HEK293T (cell line): Measurements from ENCODE around the gene GPR155.
"Not testable (repeated sequence)": the region's sequence is repeated elsewhere in the genome, so short reads cannot be mapped to it uniquely, and the experiment has no call there.

Experiments
- CTCF ChIA-PET: fragments of 350-600 bp; formaldehyde crosslinking; extraction: SDS; loops from one replicate; lab custom pipeline; 2021; ENCODE audit warnings: antibody characterized with exemption, inconsistent platforms; lab: Yijun Ruan, JAX
- POLR2A ChIA-PET: fragments of 350-600 bp; formaldehyde crosslinking; extraction: SDS; loops from one replicate; lab custom pipeline; 2020; ENCODE audit warnings: antibody characterized with exemption, inconsistent platforms; lab: Yijun Ruan, JAX
- DNase-seq: peaks from one replicate; pipeline ENCODE4 v3.0.0; 2012; ENCODE audit warnings: mixed read lengths; ENCODE audit errors: extremely low spot score
- ARNT ChIP-seq: fragments of 450-650 bp; IDR thresholded peaks from 2 replicates; pipeline ENCODE4 v1.6.1; 2017; ENCODE audit warnings: mild to moderate bottlenecking
- BHLHE40 ChIP-seq: fragments of 450-650 bp; IDR thresholded peaks from 2 replicates; pipeline ENCODE4 v1.6.1; 2016; ENCODE audit warnings: mild to moderate bottlenecking, moderate library complexity, borderline replicate concordance
- CTBP1 ChIP-seq: fragments of 450-650 bp; IDR thresholded peaks from 2 replicates; pipeline ENCODE4 v1.6.1; 2016; ENCODE audit warnings: borderline replicate concordance
- ELF4 ChIP-seq: fragments of 450-650 bp; IDR thresholded peaks from 2 replicates; pipeline ENCODE4 v1.6.1; 2017; ENCODE audit warnings: antibody characterized with exemption
- FOXA1 ChIP-seq: fragments of 450-650 bp; IDR thresholded peaks from 2 replicates; pipeline ENCODE4 v1.6.1; 2016; ENCODE audit warnings: mild to moderate bottlenecking
- FOXK2 ChIP-seq: fragments of 450-650 bp; IDR thresholded peaks from 2 replicates; pipeline ENCODE4 v1.6.1; 2016; ENCODE audit warnings: mild to moderate bottlenecking
- FOXM1 ChIP-seq: fragments of 450-650 bp; IDR thresholded peaks from 2 replicates; pipeline ENCODE4 v1.6.1; 2017; ENCODE audit warnings: mild to moderate bottlenecking, borderline replicate concordance
- HDGF ChIP-seq: fragments of 450-650 bp; IDR thresholded peaks from 2 replicates; pipeline ENCODE4 v1.6.1; 2017; ENCODE audit warnings: antibody characterized with exemption, borderline replicate concordance
- L3MBTL2 ChIP-seq: fragments of 450-650 bp; conservative IDR thresholded peaks from 2 replicates; pipeline ENCODE4 v1.6.1; 2016; ENCODE audit warnings: mild to moderate bottlenecking
- LEF1 ChIP-seq: fragments of 450-650 bp; IDR thresholded peaks from 2 replicates; pipeline ENCODE4 v1.6.1; 2017; ENCODE audit warnings: mild to moderate bottlenecking, borderline replicate concordance
- NFRKB ChIP-seq: fragments of 450-650 bp; IDR thresholded peaks from 2 replicates; pipeline ENCODE4 v1.6.1; 2016; ENCODE audit warnings: mild to moderate bottlenecking, moderate library complexity
- SP1 ChIP-seq: fragments of 450-650 bp; IDR thresholded peaks from 2 replicates; pipeline ENCODE4 v1.6.1; 2017
- SUZ12 ChIP-seq: fragments of 450-650 bp; IDR thresholded peaks from 2 replicates; pipeline ENCODE4 v1.6.1; 2016; ENCODE audit warnings: mild to moderate bottlenecking
- TARDBP ChIP-seq: fragments of 450-650 bp; IDR thresholded peaks from 2 replicates; pipeline ENCODE4 v1.6.1; 2016
- ZNF384 ChIP-seq: fragments of 450-650 bp; IDR thresholded peaks from 2 replicates; pipeline ENCODE4 v1.6.1; 2016
- TF ChIP-seq, protein P1 (sequence below): fragments of 450-650 bp; IDR thresholded peaks from 2 replicates; pipeline ENCODE4 v1.6.1; 2016

The GPR155 gene

DNA sequence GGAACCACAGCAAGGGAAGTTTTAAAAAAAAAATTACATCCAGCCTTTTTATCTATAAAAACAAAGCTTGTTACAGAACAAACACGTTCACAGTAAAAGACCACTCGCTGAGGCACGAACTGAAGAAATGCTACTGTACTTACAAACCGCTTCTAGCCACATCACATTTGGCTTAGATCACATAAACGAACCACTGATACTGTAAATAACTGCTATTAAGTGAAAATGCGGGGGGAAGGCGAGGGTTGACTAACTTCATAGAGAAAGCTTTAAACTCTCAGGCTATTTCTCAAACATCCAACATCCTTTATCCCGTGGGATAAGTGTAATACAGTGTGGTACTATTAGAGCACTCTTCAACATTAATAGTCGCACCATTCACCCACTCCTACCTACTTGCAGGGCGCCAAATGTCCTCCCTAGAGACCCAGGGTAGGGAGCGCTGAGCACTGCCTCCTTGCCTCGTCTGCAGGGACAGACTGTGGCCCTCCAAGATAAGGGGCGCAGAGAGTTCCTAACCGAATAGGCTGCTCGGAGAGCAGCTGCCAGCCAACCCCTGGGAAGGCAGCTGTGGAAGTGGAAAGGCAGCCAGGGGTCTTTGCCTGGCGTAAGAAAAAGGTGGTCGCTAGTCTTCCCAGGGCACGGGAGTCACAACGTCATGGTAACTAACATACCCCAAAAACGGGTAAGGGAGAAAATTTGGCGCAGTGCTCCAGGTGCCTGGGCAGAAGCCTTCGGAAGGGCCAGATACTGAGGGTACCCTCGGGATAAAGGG is 854 bp downstream of the GPR155 start:
- TF ChIP-seq HDGF (no peak), FOXK2 (no peak), SUZ12 (no peak), LEF1 (no peak), ARNT (no peak), TARDBP (no peak), NFRKB (no peak), FOXM1 (no peak), ZNF384 (no peak; the same call in 1 of the 2 replicates), BHLHE40 (no peak), CTBP1 (no peak), L3MBTL2 (no peak), ELF4 (no peak), SP1 (no peak), FOXA1 (no peak)
- TF ChIP-seq, protein P1, sequence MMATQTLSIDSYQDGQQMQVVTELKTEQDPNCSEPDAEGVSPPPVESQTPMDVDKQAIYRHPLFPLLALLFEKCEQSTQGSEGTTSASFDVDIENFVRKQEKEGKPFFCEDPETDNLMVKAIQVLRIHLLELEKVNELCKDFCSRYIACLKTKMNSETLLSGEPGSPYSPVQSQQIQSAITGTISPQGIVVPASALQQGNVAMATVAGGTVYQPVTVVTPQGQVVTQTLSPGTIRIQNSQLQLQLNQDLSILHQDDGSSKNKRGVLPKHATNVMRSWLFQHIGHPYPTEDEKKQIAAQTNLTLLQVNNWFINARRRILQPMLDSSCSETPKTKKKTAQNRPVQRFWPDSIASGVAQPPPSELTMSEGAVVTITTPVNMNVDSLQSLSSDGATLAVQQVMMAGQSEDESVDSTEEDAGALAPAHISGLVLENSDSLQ = no peak
- CTCF ChIA-PET = interaction anchor here (0.5 to 0.8 kb wide), 3 partner anchors 10 to 150 kb away, joined by 3 to 5 read pairs (median 3); no protein-coding TSS in a partner anchor
- DNase-seq = peak; percentile 27
- POLR2A ChIA-PET = interaction anchor here (1.5 kb wide), 1 partner anchor 10 kb away, joined by 4 read pairs; no protein-coding TSS in a partner anchor

DNA sequence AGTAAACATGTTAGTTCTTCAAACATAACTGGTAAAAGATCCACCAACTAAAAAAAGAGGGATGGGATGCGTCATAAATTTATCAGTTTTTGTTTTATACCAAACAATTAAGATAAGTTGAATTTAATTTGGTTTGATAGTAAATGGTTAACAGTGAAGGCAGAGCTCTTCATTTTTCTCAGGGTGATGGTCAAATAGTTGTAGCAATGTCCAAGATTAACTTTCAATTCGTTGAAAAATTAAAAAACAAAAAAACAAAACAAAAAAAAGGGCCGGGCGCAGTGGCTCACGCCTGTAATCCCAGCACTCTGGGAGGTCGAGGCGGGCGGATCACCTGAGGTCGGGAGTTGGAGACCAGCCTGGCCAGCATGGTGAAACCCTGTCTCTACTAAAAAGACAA is 1.8 kb downstream of the GPR155 start:
- POLR2A ChIA-PET = not testable (repeated sequence)

DNA sequence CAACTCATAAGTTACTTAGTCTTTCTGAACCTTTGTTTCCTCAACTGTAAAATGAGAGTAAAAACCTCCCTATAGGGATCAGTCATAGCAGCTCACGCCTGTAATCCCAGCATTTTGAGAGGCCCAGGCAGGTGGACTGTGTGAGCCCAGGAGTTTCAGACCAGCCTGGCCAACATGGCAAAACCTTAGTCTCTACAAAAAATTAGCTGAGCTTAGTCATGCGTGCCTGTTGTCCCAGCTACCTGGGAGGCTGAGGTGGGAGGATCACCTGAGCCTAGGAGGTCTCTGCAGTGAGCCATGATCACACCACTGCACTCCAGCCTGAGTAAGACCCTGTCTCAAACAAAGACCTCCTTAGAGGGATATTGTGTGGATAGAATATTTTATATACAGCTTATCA is 2.3 kb downstream of the GPR155 start:
- CTCF ChIA-PET = interaction anchor here (0.7 kb wide), 1 partner anchor 203 kb away, joined by 3 read pairs; no protein-coding TSS in a partner anchor
- POLR2A ChIA-PET = no interaction called here
- DNase-seq = no peak
- TF ChIP-seq BHLHE40 (no peak), TARDBP (no peak), FOXK2 (no peak), ELF4 (no peak), FOXA1 (no peak), LEF1 (no peak), ARNT (no peak), SUZ12 (no peak), SP1 (no peak), HDGF (no peak), L3MBTL2 (no peak), ZNF384 (no peak), NFRKB (no peak), CTBP1 (no peak)
- TF ChIP-seq, protein P1 = no peak

More for the DNA sequence above, 1.8 kb downstream of the GPR155 start:
- DNase-seq = not testable (repeated sequence)
- CTCF ChIA-PET = interaction anchor here (0.7 kb wide), 1 partner anchor 202 kb away, joined by 3 read pairs; no protein-coding TSS in a partner anchor

DNA sequence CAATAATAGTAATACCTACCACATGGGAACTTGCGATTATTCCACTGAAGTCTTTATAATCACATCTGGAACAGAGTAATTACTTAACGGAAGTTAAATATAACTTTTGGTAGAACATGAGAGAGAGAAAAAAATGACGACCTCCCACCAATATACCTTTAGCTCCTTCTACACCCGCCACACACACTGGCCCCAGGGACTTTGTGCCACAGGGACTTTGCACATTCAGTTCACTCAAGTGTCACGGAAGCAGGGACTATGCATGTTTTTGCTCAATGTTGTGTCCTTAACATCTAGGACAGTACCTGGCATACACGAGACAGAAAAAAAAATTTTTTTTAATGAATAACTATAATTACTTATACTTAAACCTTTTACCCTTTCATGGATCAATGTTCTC is 4.0 kb downstream of the GPR155 start:
- ChIA-PET POLR2A (no interaction called here), CTCF (no interaction called here)
- no peak for TF ChIP-seq HDGF
- no peak for TF ChIP-seq ARNT
- TF ChIP-seq BHLHE40 = no peak
- TF ChIP-seq NFRKB = no peak
- TF ChIP-seq FOXM1 = no peak
- TF ChIP-seq TARDBP = no peak
- no peak for TF ChIP-seq FOXK2
- TF ChIP-seq ELF4 = no peak
- no peak for DNase-seq

DNA sequence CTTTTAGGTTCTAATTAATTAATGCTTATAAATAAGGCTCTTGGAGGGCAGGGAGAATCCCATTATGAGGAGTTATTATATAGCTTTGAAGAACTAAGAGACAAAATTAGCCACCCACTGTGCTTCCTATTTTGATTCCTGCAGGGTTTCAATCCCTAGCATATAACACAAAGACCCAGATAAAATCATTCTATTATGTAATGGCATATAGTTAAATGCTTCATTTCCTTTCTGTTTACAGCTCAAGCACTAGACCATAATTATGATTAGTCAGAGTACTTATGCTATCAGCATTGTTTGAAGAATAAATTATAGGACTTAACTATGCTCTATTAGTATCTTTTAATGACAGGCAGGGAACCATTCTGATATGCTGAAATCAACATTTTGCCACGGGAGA is 9.1 kb downstream of the GPR155 start:
- DNase-seq = no peak
- POLR2A ChIA-PET = no interaction called here
- CTCF ChIA-PET = no interaction called here
- TF ChIP-seq L3MBTL2 (no peak), SUZ12 (no peak), FOXA1 (no peak)

DNA sequence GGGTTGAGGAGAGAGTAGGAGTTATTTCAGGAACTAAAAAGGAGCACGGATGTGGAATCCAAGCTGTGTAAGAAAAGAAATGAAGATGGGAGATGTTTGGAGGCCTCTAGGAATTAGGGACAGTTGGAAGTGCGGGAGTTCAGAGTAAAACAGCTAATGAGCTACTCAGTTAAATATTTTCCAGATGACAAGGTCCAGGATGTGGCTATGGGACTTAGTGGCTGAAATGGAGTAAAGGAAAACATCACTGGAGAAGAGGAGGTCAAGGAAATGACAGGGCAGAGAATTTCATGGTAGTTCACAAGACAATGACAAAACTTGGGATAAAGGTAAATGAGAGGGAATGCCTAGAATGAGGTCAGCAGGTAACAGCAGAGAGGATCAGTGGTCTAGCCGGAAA is 13.0 kb downstream of the GPR155 start:
- ChIA-PET CTCF (no interaction called here), POLR2A (no interaction called here)
- TF ChIP-seq FOXA1 = no peak
- no peak for TF ChIP-seq CTBP1
- no peak for DNase-seq

DNA sequence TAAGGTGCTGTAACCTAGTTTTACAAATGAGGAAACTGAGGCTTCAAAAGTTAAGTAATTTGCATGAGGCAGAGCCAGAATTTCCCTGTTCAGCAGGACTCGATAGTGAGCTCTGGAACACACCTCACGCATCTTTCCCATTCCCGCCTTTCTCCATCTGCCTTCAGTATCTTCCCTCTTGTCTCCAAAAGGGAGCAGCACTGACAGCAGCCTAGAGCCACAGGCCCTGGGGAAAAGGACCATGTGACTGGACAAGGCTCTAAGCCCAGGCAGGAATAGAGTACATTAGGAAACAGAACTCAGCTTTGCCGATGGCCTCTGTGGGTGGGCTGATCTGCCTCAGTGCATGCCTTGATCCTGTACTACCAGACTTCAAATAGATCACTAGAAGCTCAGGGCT is 21.5 kb downstream of the GPR155 start:
- POLR2A ChIA-PET = no interaction called here
- DNase-seq = peak; percentile 12
- TF ChIP-seq HDGF = no peak
- TF ChIP-seq ARNT = no peak
- peak; percentile 79 for TF ChIP-seq L3MBTL2
- no peak for TF ChIP-seq CTBP1
- no peak for TF ChIP-seq NFRKB
- TF ChIP-seq FOXM1 = no peak
- CTCF ChIA-PET = no interaction called here

DNA sequence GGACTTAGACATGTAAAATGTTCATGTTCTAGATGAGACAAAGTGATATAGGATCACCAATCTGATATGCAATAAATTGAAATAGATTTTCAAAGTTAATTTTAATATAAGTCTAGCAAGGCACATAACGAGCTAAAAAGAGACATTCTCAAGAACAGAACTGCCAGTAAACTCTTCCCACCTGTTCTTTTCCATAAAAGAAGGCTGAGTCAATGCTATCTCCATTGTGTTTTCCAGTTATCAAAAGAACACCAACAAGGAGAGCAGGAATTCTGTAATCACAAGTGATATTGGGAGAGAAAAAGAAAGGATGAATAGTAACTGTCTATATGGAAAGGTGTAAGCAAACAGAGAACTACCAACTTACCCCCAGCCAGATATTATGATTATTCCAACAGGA is 25.6 kb downstream of the GPR155 start:
- CTCF ChIA-PET = interaction anchor here (1.2 kb wide), 1 partner anchor 86 kb away, joined by 6 read pairs; no protein-coding TSS in a partner anchor
- no peak for TF ChIP-seq ELF4
- no peak for TF ChIP-seq ARNT
- DNase-seq = no peak
- POLR2A ChIA-PET = no interaction called here
